H1 (cell line): Measurements from ENCODE around the gene SPOUT1. TPM values are rescaled to one million over a fixed set of nuclear protein-coding genes. Genes with fewer than 3 reads are reported as not detected.

Experiments used
- BCL11A ChIP-seq, 2 experiments: IDR thresholded peaks; one replicate each; pipeline ENCODE4 v1.6.1; 2011; ENCODE audit warnings: low read depth in 2 of 2, low read length in 2 of 2, mild to moderate bottlenecking in 2 of 2
- CBX5 ChIP-seq: fragments of 300-800, 300-1000 bp; sonication (generic); IDR thresholded peaks from 2 replicates; pipeline ENCODE4 v1.7.1; 2016; ENCODE audit warnings: antibody characterized with exemption, low read length, low read depth
- CREB1 ChIP-seq: IDR thresholded peaks from 2 replicates; pipeline ENCODE4 v1.6.1; 2012; ENCODE audit warnings: inconsistent platforms
- MAX ChIP-seq: IDR thresholded peaks from 2 replicates; pipeline ENCODE4 v1.6.1; 2012; ENCODE audit warnings: inconsistent platforms
- RAD21 ChIP-seq, 2 experiments: IDR thresholded peaks in 1 of 2; conservative IDR thresholded peaks in 1 of 2; 2 replicates each; pipeline ENCODE4 v1.6.1; 2011; ENCODE audit warnings: low read depth in 2 of 2, low read length in 2 of 2, improper control_type of control experiment in 1 of 2, inconsistent platforms in 1 of 2, mild to moderate bottlenecking in 1 of 2, moderate library complexity in 1 of 2
- RBBP5 ChIP-seq: IDR thresholded peaks from 2 replicates; pipeline ENCODE4 v1.7.1; 2012; ENCODE audit warnings: low read depth, mild to moderate bottlenecking, inconsistent platforms, low read length, moderate library complexity, borderline replicate concordance
- RFX5 ChIP-seq: IDR thresholded peaks from 2 replicates; pipeline ENCODE4 v1.6.1; 2011; ENCODE audit warnings: low read depth, low read length, improper control_type of control experiment, borderline replicate concordance
- polyA plus RNA-seq, 7 experiments: library from polyadenylated mRNA; depleted of rRNA in 3 of 7; stranded (reverse) in 5 of 7; unstranded in 2 of 7; fragments of >200 nt in 5 of 7; fragments of 200-250 nt in 2 of 7; gene quantifications; 1 replicate in 5 of 7; 2 replicates in 1 of 7; 4 replicates in 1 of 7; pipeline versions ENCODE4 v1.2.1 to v1.2.3, GENCODE V29; 2011 to 2013; ENCODE audit warnings: missing spikeins in 2 of 7, mixed read lengths in 2 of 7
- total RNA-seq: library from RNA; stranded (reverse); fragmentation: NEBNext Ultra II Directional; extraction: Animal tissue kit (Norgen Biotek cat#: 25700); gene quantifications from 2 replicates; pipeline ENCODE4 v1.2.1, GENCODE V29; 2021

SPOUT1 gene
- total and polyA plus RNA-seq, 2 of the 8 experiments (the other 6 are each of a cell fraction or from before 2014, with no cell fraction given) = 69.2 to 77.8 TPM

DNA sequence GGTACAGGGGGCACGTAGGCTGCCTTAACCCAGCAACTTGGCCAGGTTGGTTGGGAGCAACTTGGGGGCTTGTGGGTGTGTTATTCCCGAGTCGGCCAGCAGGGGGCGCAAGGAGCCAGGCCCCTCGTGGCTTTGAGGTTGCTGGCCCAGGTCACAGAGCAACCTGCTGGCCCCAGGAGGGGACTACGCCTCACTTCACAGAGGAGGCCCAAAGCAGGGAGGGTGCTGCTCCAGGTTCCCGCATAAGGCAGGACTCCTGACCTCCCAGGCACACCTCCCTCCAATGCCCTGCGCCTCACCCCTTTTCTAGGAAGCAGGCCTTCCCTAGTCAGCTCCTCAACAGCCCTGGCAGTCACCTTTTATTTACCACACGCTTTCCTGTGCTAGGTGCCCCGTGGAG lies 34.1 kb upstream of the SPOUT1 start (continued):
- TF ChIP-seq RAD21 (IDR thresholded peaks at IDR 0.05 in 1 of 2, conservative IDR thresholded peaks at IDR 0.05 in 1 of 2; ENCODE audit: low read depth in 2 of 2, low read length in 2 of 2) (peak; percentile 76 to 86), MAX (peak; percentile 90), CREB1 (0 out of 2 replicates have a peak, but pooled peaks have one; percentile 49), CBX5 (no peak), RBBP5 (no peak), BCL11A (IDR thresholded peaks at IDR 0.05; ENCODE audit: low read depth in 2 of 2, low read length in 2 of 2) (no peak), RFX5 (no peak)
